ENCODE data around the gene R3HDM2. TPM values are rescaled to one million over a fixed set of nuclear protein-coding genes. Genes with fewer than 3 reads are reported as not detected.

Gene R3HDM2
- total and polyA plus RNA-seq, 2 of the 13 experiments (the other 11 are each of a cell fraction or from before 2014, with no cell fraction given), result 11.1 to 23.5 TPM

- no peak for TF ChIP-seq CHD4 (IDR thresholded peaks at IDR 0.05; ENCODE audit: borderline replicate concordance, low read length)
- TF ChIP-seq, protein P1, sequence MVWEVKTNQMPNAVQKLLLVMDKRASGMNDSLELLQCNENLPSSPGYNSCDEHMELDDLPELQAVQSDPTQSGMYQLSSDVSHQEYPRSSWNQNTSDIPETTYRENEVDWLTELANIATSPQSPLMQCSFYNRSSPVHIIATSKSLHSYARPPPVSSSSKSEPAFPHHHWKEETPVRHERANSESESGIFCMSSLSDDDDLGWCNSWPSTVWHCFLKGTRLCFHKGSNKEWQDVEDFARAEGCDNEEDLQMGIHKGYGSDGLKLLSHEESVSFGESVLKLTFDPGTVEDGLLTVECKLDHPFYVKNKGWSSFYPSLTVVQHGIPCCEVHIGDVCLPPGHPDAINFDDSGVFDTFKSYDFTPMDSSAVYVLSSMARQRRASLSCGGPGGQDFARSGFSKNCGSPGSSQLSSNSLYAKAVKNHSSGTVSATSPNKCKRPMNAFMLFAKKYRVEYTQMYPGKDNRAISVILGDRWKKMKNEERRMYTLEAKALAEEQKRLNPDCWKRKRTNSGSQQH (CRISPR knock-in tag; IDR thresholded peaks at IDR 0.05; ENCODE audit: low read depth), result no peak
- peak; percentile 73 for TF ChIP-seq ZNF687 (CRISPR knock-in tag; IDR thresholded peaks at IDR 0.05)
- no peak for TF ChIP-seq HNRNPUL1 (IDR thresholded peaks at IDR 0.05; ENCODE audit: low read depth, low read length)
- TF ChIP-seq NFE2L1 (CRISPR knock-in tag; IDR thresholded peaks at IDR 0.05; ENCODE audit: borderline replicate concordance), result no peak
- TF ChIP-seq, protein P2, sequence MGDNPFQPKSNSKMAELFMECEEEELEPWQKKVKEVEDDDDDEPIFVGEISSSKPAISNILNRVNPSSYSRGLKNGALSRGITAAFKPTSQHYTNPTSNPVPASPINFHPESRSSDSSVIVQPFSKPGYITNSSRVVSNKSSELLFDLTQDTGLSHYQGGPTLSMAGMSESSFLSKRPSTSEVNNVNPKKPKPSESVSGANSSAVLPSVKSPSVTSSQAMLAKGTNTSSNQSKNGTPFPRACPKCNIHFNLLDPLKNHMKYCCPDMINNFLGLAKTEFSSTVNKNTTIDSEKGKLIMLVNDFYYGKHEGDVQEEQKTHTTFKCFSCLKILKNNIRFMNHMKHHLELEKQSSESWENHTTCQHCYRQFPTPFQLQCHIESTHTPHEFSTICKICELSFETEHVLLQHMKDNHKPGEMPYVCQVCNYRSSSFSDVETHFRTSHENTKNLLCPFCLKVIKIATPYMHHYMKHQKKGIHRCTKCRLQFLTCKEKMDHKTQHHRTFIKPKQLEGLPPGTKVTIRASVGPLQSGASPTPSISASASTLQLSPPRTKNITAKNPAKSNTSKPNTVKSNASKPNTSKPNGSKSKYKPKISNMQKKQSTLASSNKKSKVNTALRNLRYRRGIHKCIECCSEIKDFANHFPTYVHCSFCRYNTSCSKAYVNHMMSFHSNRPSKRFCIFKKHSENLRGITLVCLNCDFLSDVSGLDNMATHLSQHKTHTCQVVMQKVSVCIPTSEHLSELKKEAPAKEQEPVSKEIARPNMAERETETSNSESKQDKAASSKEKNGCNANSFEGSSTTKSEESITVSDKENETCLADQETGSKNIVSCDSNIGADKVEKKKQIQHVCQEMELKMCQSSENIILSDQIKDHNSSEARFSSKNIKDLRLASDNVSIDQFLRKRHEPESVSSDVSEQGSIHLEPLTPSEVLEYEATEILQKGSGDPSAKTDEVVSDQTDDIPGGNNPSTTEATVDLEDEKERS (CRISPR knock-in tag; IDR thresholded peaks at IDR 0.05), result no peak
- TF ChIP-seq TSC22D2 (CRISPR knock-in tag; IDR thresholded peaks at IDR 0.05; ENCODE audit: borderline replicate concordance), result no peak
- TF ChIP-seq HOXA9 (CRISPR knock-in tag; IDR thresholded peaks at IDR 0.05; ENCODE audit: borderline replicate concordance), result peak; percentile 52; the same call in 1 of the 2 replicates
- peak; percentile 43 for TF ChIP-seq HNRNPK (IDR thresholded peaks at IDR 0.05; ENCODE audit: low read depth, low read length, poor library complexity, severe bottlenecking)
- no peak for TF ChIP-seq MTF1 (CRISPR knock-in tag; IDR thresholded peaks at IDR 0.05)
- TF ChIP-seq ATM (IDR thresholded peaks at IDR 0.05; ENCODE audit: borderline replicate concordance), result no peak
- TF ChIP-seq RARA (CRISPR knock-in tag; IDR thresholded peaks at IDR 0.05), result no peak
- TF ChIP-seq SETDB1 (CRISPR knock-in tag; IDR thresholded peaks at IDR 0.05; ENCODE audit: borderline replicate concordance), result no peak
- TF ChIP-seq ZNF768 (CRISPR knock-in tag; IDR thresholded peaks at IDR 0.05), result no peak
- TF ChIP-seq ZNF563 (CRISPR knock-in tag; IDR thresholded peaks at IDR 0.05), result no peak
- no peak for TF ChIP-seq KMT2A (CRISPR knock-in tag; IDR thresholded peaks at IDR 0.05)
- no peak for TF ChIP-seq ZNF605 (CRISPR knock-in tag; IDR thresholded peaks at IDR 0.05)
- TF ChIP-seq IRF9 (CRISPR knock-in tag; IDR thresholded peaks at IDR 0.05; ENCODE audit: borderline replicate concordance), result no peak
Measured at GRCh38 chr12:57475271-57476161, 44.7 kb upstream of the R3HDM2 start (continued).
